Measurements from ENCODE around the gene NCK2.

The NCK2 gene

DNA sequence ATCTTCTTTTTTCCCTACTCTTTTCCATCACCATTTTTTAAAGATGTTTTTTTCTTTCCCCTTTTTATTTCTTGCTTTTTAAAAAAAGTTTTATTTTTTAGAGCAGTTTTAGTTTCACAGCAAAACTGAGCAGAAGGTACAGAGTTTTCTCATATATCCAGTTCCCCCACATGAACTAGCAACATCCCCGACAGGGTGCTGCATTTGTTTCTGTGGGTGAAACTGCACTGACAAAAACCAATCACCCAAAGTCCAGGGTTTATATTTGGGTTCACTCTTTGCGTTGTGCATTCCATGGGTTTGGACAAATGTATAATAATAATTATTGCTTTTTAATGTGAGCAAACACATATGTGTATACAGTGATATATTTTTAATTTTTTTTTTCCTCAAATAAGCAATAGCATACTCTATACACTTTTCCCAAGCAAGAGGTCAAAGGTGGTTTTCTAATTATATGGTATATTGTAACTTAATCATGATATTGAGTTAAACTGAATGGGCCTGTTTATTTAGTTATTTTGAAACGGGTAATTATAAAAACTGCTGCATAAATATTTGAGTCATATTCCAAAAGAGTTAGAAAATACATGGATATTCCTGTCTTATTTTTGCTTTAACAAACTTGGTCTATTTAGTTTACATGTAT lies 50.3 kb downstream of the NCK2 start:
- DNase-seq: no peak

GRCh38 chr2:105795575-105795934 lies 50.8 kb downstream of the NCK2 start:
- DNase-seq: no peak

GRCh38 chr2:105796131-105796638 lies 51.5 kb downstream of the NCK2 start:
- DNase-seq: peak; percentile 60

- no peak for DNase-seq
These were observed 52.1 kb downstream of the NCK2 start for GRCh38 chr2:105796791-105797190.

- DNase-seq: peak; percentile 59
These were observed 52.6 kb downstream of the NCK2 start for GRCh38 chr2:105797298-105797819.

- DNase-seq: peak; percentile 65
These were observed 53.9 kb downstream of the NCK2 start for GRCh38 chr2:105798595-105798994.

GRCh38 chr2:105800036-105800713 lies 55.5 kb downstream of the NCK2 start:
- no peak for DNase-seq

DNA sequence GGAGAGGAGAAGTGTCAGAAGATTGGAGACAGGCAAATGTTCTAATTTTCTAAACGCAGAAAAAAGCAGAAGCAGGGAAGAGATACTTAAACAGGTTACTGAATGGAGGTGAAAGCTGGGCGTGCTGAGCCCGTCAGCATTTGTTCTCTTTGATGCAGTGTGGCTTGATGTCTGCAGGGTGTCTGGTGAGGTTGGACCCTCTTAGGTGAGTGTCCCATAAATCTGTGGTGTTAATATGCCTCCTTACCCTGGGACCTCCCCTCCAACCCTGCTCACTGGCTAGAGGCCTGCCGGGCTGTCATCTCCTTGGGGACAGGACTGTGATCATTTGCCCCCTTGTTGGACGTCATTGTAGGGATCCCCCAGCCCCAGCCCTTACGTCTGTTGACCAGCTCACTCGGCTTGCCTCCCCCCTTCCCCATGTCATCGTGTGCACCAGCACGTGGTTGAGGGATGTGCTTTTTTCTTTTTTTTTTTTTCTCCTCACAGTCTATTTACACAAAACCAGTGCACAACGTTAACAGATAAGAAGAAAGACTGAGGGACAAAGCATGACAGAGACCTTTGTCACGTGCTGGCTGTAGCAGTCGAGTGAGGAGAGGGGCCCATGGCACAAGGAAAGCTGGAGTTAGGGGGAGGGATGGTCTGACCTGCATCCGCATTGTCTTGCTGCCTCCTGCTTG lies 56.4 kb downstream of the NCK2 start:
- DNase-seq: no peak

- no peak for DNase-seq
These were observed 57.2 kb downstream of the NCK2 start for GRCh38 chr2:105801961-105802360.

DNA sequence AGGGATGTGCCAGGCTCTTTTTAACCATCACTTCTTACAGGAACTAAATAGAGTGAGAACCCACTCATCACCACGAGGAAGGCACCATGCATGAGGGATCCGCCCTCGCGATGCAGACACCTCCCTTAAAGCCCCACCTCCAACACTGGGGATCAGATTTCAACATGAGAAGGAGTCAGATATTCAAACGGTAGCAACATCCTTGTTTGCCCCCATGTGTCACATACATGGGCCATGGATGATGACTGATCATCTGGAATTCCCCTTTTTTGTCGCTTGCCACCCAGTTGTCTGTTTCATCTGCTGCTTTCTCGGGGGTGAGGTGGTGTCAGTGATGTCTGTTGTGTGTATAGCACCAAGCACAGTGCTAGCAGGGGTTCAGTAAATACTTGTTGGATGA lies 57.9 kb downstream of the NCK2 start:
- peak; percentile 23 for DNase-seq

GRCh38 chr2:105803337-105803736 lies 58.6 kb downstream of the NCK2 start:
- DNase-seq: no peak

- no peak for DNase-seq
These were observed 59.1 kb downstream of the NCK2 start for GRCh38 chr2:105803773-105804172.

DNA sequence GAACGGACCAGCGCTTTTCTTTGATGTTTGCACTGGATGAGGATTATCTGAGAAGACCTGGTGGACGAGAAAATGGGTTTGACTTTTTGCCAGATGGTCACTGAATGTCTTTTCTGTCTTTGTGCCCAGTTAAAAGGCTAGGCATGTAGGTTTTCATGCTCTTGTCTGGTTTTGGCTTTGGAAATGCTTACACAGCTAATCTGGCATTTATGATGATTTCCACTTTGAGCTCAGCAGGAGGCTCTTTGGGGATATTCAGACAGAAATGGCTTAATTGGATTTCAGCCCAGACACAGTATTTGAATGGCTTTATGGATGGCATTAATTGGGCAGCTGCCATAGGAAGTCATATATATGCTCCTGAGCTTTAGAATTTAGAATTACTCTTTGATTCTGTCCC lies 59.6 kb downstream of the NCK2 start:
- no peak for DNase-seq

GRCh38 chr2:105806996-105807395 lies 62.3 kb downstream of the NCK2 start:
- DNase-seq: no peak

DNA sequence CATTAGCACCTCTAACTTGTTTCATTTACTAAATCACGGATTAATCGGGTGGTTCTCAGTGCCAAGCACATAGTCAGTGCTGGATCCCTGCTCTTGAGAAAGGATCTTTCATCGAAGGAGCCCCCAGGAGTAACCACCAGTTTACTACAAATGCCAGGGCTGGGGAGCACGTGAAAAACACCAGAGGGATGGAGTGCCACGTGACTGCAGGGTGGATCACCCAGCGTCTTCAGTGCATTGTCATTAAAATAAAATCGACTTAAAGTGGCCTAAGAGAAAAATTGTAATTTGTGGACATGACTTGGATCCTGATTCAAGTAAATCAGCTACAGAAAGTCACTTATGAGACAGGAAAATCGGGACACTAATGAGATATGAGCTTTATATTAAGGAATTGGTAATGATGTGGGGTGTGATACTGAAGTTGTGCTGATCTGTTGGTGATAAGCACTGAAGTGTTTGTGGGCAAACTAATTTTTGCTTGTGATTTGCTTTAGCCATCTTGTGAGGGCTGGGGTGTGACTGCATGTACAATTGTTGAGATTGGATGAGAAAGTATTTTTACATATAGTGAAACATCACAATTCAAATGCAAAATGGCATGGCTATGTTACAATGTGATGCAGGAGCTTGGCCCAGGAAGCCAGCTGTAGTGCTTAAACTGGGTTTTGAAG lies 63.8 kb downstream of the NCK2 start:
- no peak for DNase-seq

DNA sequence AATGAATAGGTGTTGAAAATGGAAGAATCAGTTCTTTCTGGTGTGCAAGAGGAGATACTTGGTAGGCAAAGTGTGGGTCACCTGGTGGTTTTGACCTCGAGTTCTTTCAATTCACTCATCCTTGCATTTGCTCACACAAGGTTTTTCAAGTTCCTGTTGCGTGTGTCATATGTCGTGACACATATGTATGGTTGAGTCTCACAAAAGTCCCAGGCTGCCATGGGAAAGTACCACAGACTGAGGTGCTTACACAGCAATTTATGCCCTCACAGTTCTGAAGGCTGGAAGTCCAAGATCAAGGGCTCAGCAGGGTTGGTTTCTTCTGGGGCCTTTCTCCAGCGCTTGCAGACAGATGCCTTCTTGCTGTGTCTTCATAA lies 64.4 kb downstream of the NCK2 start:
- no peak for DNase-seq

- DNase-seq: no peak
These were observed 65.0 kb downstream of the NCK2 start for GRCh38 chr2:105809723-105810122.

DNA sequence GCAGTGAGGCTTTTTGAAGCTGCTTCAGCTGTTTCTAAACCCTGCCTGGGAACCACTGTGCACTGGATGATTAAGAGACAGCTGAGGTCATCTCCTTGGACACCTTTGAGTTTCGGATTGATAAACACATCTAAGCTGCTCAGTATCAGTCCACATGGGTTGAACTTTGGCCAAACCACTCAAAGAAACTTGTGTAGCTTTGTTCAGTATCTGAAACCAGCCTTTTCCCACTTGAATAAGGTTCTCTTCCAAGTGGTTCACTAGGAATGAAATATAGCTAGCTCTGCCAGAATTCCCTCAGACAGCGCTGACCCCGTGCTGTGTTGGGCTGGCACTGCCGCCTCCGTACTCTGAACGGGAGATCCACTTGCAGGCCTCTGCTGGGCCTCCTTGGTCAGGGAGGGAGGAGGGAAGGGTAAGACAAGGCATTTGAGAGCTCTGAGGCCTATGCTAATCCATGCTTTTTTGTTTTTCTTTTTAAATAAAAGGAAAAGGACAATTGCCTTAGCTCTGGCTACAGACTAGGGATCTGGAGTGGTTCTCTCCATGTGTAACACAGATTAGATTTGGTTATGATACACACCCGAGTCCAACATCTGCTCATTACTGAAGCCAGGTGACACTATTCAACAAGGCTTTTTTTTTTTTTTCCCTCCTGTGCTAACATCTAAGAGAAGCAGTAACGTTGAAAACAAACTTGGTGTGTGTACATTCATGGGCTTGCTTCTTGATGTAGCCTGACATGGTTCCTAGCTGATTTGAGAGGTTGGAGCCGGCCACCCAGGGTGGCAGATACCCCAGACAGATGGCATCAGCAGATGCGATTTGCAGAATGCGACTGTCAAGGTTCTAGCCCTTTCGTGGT lies 67.7 kb downstream of the NCK2 start:
- peak; percentile 55 for DNase-seq

DNA sequence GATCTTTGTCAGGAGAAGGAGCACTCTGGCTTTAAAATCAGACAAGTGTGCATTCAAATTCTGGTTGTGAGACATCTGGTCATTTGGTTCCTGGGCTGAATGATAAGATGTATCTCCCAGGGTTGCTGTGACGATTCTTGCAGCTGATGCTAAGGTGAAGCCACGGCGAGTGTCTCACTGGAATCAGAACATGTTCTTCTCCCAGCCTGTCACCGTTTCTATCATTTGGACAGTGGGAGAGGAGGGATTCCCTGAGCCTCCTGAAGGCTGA lies 68.3 kb downstream of the NCK2 start:
- no peak for DNase-seq

DNA sequence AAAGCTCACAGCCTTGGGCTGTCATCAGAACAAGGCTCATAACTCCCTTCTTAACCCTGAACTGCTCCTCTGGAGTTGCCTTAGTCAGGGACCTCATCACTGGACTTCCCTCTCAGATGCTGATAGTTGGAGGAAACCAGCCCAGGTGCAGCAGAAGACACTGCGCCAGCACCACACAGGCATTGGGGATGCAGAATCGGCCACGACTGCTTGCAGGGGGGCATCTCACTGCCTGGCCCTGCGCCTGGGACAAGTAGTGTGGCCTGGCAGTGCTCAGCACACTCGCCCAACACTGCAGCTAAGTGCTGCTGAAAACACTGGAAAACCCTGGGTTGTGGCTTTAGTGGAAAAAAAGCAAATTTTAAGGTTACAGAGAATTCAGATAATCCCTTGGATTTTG lies 68.7 kb downstream of the NCK2 start:
- DNase-seq: no peak

DNA sequence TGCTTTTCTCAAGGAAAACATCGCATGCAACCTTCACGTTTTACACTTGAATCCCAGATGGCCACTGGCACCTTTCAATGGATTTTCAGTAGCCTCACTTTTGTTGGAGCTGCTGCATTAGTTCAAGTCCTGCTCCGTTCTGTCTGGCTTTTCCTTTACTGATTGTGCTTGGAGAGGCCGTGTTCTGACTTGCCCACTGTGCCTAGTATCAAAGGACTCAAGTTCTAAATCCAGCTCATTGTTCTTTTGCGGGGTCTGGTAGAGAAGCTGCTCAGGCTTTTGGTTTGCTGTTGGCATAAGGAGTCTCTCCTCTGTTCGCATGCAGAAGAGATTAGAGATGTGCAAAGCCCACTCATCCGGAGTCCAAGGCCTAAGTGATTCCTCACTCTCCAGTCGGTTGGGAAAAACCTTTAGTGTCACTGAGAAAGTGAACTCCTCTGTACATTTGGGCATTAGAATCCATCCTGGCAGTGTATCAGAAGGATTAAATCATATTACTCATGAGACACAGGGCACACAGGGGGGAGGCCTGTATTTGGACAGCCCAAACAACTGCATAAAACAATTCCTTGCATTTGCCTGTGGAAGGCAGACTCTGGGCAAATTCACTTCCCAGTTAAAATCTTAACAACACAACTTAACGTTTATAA lies 69.7 kb downstream of the NCK2 start:
- no peak for DNase-seq

DNA sequence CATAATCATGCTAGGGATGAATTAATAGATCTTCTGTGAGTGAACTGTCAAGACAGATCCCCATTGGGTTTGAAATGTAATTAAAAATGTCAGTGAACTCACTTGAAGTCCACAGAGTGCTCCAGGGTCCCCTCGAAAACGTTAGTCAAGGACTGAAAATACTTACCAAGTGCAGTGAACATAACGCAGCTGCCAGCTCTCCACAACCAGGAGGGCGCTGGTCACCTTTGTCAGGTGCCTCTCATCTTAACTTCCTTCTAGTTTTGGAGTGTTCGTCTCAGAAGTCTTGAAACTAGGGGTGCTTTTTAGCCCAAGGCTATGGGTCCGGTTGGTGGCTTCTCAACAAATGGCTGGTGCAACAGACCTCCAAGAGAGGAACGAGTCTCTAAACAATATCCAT lies 70.7 kb downstream of the NCK2 start:
- DNase-seq: no peak
